ENCODE measurements around the gene DYRK1A.
"Not testable (repeated sequence)": the region's sequence is repeated elsewhere in the genome, so short reads cannot be mapped to it uniquely, and the experiment has no call there.

The DYRK1A gene

GRCh38 chr21:37546949-37547614, 180.5 kb downstream of the DYRK1A start:
- in situ Hi-C loops (cut with MboI; ENCODE audit: low sequenced_read_pairs), result no loop called here

- in situ Hi-C loops (cut with MboI; ENCODE audit: low sequenced_read_pairs), result no loop called here
Observed at GRCh38 chr21:37547615-37548200, 181.1 kb downstream of the DYRK1A start.

GRCh38 chr21:37548521-37548981, 182.0 kb downstream of the DYRK1A start:
- in situ Hi-C loops (cut with MboI; ENCODE audit: low sequenced_read_pairs), result no loop called here

GRCh38 chr21:37549730-37550129, 183.2 kb downstream of the DYRK1A start:
- in situ Hi-C loops (cut with MboI; ENCODE audit: low sequenced_read_pairs), result not testable (repeated sequence)

DNA sequence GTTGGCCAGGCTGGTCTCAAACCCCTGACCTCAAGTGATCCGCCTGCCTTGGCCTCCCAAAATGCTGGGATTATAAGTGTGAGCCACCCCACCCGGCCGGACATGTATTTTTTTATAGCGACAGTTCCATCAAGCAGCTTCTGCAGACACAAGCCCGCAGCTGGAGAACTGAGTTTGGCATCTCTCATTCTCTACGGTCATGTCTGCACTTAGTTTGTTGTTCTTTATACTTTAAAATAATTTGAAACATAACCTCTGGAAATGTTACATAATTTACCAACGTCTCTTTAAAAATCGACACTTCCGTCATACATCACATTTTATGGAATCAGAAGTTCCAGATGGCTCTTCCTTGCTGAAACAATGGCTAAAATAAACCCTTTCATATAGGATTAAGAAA, 183.6 kb downstream of the DYRK1A start:
- in situ Hi-C loops (cut with MboI; ENCODE audit: low sequenced_read_pairs), result no loop called here

DNA sequence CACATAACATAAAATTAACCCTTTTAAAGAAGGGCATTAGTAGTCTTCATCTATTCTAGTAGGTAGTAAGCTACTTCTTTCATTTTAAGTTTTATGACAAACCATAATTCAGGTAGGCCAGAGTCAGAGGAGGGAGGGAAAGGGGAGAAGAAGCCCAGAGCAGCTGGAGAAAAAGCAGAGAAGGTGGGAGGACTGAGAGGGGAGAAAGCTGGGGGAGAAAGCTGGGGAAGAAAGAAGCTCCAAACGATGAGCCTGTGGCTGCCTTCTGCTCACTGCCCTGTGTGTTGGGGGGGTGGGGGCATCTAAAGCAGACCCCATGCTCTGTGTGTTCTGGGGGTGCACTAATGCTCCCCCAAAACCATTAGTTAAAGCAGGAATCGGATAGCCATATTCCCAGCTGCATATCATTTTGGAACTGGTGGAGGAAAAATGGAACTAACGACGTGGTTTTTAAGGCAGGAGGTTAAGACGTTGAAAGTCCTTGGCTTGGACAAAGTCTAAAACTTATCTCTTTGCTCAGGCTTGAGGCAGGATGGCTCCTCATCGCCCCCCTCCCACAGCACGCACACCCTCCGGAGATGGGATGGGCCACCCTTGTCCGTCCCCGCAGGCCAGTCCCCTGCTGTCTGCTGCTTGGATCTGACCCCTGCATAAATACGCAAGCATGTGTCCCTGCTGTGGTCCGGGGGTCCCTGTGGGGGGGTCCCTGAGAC, 184.2 kb downstream of the DYRK1A start:
- in situ Hi-C loops (cut with MboI; ENCODE audit: low sequenced_read_pairs), result no loop called here

DNA sequence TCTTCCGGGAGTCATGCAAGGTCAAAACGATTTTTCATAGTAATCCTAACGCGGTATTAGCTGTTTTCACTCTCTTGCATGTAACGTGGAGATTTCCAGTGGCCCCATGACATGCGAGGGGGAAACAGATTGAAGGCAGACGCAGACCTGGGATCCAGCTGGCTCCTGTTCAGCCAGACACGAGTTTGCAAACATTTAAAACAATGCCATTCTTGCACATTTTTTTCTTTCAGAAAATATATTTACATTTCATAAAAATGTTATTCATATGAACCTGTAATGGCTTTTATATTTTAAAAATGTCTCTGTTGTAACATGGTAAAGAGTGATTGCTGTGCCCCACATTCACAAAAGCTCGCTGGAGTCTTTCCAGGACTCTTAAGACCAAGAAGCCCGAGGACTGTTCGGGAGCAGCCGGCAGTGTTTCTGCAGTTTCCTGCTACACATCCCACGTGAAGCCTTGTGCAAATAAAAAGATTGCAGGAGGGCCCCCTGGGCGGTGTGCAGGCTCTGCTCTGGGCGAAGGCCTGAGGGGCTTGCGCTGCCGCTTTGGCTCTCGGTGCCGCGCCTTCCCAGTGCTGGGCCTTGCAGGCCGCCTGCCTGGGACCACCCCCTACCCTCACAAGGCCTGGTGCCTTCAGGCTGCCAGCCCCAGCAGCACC, 184.9 kb downstream of the DYRK1A start:
- in situ Hi-C loops (cut with MboI; ENCODE audit: low sequenced_read_pairs), result no loop called here

DNA sequence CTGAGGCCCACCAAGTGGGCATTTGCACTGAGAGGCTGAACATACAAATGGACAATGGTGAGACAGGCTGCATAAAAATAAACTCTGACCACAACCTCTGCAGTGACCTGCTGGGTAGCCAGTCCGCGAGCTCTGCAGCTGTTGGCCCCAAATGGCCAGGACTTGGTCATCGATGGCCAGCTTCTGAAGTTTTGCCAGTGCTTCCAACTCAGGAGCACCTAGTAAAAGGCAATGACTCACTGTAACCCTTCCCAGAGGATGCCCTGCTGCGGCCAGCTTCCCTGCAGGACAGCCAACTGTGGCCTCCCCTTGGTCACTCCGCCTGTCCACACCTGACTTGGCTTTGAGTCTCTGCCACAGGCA, 185.4 kb downstream of the DYRK1A start:
- in situ Hi-C loops (cut with MboI; ENCODE audit: low sequenced_read_pairs), result no loop called here

DNA sequence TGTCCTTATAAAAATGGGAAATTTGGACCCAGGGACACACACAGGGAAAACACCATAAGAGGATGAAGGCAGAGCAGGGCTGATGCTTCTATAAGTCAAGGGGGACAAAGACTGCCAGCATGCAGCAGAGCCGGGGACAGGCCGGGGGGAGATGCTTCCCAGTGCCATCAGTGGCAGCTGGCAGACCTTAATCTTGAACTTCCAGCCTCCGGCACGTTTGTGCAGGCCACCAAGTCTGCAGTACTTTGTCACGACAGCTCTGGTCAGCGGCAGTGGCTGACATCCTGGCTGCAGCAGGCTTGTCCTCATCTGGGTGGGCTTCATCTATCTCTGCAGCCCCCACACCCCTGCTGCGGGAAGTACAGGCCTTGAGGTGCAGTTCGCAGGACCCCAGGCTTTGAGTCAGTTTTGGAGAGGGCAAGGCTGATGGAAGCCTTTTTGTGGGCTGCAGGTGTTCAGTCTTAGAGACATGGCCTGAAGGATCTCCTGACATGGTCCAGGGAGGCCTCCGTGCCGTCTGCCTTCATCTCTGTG, 186.0 kb downstream of the DYRK1A start:
- in situ Hi-C loops (cut with MboI; ENCODE audit: low sequenced_read_pairs), result no loop called here

GRCh38 chr21:37553078-37553481, 186.5 kb downstream of the DYRK1A start:
- in situ Hi-C loops (cut with MboI; ENCODE audit: low sequenced_read_pairs), result no loop called here

DNA sequence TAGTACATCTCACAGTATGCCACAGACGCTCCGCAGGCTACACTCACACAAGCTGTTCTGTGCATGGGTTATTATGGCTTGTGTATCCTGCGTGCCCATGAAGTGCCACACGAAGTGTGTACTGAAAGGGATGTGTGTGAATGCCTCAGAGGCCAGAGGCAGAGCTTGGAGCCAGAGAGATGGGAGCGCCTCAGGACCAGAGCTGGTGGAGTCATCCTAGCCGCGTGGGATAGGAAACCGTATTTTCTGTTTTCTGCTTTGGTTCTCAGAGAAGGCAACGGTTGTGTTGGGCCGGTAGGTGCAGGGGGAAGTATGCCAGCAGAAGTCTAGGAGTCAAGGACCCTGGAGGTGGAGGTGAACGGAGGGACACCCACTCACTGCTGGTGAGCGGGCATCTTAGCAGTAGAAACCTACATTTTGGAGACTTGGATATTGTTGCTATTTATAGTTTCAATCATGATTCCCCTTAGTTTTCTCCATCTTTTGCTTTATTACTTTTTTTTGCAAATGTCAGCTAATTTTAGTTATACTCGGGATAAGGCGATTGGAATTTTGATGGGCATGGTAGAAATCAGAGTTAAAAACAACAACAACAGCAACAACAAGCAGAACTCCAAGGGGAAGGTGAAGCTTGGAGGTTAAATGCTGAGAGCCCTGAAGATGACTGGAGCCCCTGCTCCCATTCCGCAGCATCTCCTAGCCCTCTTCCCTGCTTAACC, 188.2 kb downstream of the DYRK1A start:
- in situ Hi-C loops (cut with MboI; ENCODE audit: low sequenced_read_pairs), result no loop called here

GRCh38 chr21:37555672-37556261, 189.2 kb downstream of the DYRK1A start:
- in situ Hi-C loops (cut with MboI; ENCODE audit: low sequenced_read_pairs), result no loop called here

GRCh38 chr21:37557261-37557950, 190.8 kb downstream of the DYRK1A start:
- in situ Hi-C loops (cut with MboI; ENCODE audit: low sequenced_read_pairs), result no loop called here

GRCh38 chr21:37558676-37559211, 192.2 kb downstream of the DYRK1A start:
- in situ Hi-C loops (cut with MboI; ENCODE audit: low sequenced_read_pairs), result no loop called here

DNA sequence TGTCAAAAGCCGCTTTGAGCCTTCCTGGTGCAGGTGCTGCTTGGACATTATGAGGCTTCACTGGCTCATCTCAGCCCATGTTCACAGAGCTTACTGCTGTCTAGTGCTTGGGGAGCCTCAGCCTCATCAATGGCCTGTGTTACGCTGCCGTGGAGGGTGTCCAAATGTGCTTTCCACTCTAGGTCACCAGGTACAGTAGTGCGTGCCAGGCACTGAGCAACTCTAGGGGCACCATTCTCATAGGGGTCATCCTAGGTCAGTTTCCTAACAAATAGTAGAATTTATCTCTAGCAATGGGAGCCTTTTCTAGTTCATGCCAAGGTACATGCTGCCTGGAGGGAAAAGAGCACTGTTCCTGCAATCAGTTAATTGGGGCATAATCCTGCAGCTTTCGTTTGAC, 193.8 kb downstream of the DYRK1A start:
- in situ Hi-C loops (cut with MboI; ENCODE audit: low sequenced_read_pairs), result no loop called here

- in situ Hi-C loops (cut with MboI; ENCODE audit: low sequenced_read_pairs), result no loop called here
Observed at GRCh38 chr21:37561506-37561905, 194.9 kb downstream of the DYRK1A start.

DNA sequence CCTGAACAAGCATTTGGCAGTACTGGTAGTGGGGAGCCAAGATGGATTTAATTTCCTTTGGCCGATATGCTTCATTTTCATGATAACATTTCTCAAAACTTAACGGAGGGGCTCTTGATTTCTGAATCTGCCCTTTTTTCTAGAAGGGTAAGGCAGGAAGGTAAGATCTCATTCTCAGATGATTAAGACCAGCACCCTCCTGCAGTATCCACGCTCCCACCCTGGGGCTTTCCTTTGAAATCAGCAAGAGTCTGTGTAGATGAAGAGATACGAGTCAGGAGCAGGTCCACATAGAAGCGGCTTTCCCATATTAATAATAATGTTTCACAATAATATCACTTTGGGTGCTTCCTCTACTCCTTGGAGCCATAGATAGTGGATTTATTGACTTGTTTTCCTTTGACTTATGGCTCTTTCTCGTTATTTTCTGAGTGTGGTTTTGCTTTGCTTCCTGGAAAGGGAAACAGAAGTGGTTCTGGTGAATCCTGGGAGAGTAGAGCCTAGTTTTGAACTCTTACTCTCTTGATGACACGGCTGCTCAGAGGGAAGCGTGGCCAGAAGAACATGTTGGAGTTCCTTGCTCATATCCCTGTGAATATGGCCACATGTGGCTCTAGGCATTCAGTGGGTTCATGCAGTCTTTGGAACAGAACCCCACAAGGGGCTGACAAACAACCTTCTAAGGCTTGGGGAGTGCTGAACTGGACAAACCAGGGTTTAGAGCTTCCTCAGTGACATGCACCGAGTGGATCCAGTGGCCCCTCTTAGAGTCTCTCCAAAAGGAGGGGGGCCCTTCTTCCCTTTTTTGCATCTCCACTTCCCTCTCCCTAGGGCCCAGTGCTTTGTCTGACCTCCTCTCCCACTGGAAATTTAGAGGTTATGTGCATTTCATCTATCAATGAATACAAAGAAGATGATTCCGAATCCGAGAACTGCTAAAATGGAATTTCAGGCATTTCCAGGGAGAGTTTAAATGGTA, 195.7 kb downstream of the DYRK1A start:
- in situ Hi-C loops (cut with MboI; ENCODE audit: low sequenced_read_pairs), result no loop called here

- in situ Hi-C loops (cut with MboI; ENCODE audit: low sequenced_read_pairs), result no loop called here
Observed at GRCh38 chr21:37562920-37563640, 196.5 kb downstream of the DYRK1A start.
